GM21381 (cell line): Measurements from ENCODE around the gene VAPA.

ENCODE experiments used
- ATAC-seq: cut with Tn5 transposase; IDR thresholded peaks from one replicate; pipeline ENCODE4 v1.9.1; 2021; ENCODE audit warnings: mild to moderate bottlenecking, moderate library complexity; ENCODE audit not compliant: unreplicated experiment

VAPA gene

DNA sequence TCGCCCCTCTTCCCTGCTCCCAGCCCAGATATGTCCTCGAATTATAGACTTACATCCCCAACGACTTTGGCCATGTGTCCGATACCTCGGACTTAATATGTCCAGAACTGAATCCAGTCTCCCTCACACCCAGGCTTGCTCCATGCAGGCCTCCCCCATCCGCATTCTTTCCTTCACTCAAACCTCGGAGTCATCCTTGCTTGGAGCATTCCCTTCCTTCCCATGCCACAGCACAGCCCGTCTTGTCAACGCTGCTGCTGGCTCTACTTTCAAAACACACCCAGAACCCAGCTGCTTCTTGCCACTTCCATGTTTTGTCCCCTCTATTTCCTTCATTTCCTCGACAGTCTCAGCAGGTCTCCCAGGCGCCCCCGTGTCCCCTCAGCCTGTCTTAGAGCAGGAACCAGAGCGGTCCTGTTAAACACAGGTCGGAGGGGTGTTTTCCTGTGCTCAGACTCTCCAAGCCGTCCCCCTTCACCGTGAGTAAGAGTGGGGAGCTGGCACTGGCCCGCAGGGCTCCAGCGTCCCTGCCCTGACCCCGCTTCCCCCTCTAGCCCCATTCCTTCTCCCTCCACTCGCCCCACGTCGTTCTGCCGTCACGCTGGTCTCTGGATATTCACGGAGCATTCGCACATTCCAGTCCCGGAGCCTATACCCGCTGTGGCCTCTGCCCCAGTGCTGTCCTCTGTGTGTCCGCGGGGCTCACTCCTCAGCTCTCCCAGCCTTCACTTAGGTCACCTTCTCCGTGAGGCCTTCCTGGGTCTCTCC, 54.4 kb downstream of the VAPA start:
- no peak for ATAC-seq

DNA sequence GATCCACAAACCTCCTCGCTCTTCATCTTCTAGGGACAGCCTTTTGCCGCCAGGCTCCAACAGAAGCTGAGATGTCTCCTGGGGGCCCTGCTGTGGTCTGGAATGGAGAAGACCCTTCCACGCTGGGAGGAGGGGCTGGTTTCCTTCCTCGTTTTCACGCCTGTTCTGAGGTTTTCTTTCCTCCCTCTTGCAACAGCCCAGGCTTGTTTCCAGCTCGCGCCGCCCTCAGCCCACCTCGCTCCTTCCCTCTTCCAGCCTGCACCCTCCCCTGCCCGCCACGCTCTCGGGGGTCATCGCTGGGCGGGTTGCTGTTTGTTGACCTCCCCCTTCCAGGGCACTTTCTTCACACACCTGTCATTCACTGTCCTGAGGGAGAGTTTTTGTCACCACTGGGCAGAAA, 55.4 kb downstream of the VAPA start:
- ATAC-seq = no peak

DNA sequence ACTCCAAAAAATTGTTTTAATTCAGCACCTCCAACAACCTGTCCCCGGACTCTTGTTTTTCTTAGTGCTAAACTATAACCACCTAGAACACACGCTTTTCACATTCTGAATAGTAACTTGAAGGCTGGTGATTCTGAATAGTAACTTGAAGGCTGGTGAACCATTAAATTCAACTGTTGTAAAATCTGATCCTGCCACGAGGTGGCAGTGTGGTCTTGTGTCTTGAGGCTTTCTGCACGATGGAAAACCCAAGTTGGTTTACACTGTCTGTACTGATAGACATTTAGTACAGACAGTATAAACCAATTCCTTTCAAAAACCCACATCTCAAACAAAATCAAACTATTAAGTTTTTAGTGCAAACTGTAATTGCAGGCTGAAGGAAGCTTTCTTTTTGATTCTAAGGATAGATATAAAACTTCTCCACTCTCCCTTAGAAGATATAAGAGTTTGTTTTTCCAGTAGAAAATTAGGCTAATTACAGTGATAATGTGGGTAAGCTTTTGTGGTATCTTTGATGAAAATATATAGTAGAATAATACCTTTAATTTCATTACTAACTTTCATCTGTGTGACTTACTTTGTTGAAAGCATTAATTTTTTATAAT, 57.6 kb downstream of the VAPA start:
- ATAC-seq = no peak

DNA sequence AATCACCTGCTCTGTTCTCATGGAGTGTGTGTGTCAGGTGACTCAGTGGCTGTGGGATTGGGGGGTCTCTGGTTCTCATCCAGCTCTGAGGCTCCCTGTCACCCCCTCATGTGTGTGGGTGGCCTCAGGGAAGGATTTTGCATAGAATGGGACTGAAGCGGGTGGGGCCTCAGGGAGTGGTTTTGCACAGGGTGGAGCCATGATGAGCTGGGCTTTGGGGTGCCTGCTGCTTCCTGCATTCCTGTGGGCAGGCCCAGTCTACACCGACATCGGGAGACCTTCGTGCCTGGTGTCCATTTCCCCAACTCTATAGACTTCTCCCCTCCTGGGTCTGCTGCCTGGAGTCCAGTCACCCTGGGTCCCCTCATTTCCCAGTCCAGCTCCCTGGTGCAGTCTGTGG, 59.7 kb downstream of the VAPA start:
- ATAC-seq = no peak

DNA sequence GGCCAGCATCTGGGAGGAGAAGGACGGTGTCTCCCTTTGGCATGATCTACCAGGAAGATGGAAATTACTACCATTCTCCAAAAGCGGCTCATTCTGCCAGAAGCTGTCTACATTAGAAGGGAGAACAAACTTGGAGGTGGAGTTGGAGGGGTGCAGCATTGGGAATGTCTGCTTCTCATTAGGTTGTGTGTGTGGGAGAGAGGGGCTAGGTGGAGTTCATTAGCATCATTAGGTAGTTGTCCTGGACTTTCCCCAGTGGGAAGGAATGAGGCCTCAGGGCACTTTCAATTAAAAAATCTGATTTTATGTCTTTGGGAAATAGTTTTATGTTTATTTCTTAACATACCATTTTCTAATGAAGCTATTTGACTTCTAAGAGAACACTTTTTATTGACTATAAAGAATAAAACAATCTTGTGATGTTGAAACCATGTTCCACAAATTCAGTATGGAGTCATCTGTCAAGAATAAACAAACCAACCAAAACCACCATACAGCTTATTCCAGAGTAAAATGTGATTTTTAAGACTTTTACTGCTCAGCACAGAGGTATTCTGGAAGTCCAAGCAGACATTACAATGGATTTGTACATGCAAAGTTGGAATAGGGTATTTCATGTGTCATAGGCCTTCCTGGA, 60.6 kb downstream of the VAPA start:
- no peak for ATAC-seq

DNA sequence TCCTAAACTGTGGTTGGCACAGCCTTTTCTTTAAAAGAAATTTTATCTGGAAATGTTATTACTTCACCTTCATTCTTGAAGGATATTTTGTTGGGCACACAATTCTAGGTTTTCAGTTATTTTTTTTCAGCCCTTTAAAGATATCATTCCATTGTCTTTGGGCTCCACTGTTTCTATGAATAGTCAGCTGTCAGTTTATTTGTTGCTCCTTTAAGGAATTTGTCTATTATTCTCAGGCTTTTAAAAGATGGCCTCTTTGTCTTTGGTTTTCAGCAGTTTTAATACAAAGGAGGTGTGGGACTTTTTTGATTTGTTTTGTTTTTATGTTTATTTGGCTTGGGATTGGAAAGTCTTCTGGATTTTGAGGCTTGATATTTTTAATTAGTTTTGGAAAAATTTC, 61.8 kb downstream of the VAPA start:
- ATAC-seq = no peak

DNA sequence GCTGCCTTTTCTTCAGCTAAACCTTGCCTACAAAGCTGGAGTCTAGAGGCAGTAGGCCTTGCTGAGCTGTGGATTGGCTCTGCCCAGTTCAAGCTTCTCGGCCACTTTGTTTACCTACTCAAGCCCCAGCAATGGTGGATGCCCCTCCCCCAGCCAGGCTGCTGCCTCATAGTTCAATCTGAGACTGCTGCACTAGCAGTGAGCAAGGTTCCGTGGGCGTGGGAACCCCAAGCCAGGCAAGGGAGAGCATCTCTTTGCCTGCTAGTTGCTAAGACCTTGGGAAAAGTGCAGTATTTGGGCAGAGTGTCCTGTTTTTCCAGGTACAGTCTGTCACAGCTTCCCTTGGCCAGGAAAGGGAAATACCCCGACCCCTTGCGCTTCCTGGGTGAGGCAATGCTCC, 68.9 kb downstream of the VAPA start:
- no peak for ATAC-seq

DNA sequence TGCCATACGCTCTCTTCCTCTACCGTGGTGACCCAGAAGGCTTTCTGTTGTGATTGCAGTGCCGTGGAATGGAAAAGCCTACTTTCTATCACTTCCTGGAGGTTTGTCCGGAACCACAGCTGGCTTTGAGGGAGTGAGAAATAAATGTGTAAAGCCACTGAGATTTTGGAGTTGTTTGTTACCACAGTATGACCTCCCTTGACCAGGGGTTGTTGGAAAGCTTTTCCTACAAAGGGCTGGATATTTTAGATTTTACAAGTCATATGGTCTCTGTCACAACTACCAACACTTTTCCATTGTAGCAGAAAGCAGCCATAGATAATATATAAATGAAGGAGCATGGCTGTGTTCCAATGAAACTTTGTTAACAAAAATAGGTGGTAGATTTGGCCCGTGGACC, 70.3 kb downstream of the VAPA start:
- ATAC-seq = no peak

DNA sequence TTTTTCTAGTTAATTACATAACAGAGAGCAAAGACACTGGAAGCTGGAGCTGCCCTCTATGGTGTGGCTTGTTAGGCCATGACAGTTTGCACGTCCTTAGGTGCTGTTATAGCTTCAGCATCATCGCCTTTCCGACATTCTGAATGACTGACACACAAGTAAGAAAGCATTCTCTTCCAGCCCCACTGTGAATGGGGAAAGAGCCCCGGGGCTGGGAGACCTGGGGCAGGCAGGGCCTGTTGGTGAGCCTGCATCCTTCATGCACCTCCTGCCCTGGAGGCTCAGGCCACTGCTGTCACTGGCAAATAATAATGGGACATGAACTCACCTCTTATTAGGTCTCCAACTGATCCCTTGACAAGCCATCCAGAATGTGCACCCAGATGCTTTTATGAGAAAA, 71.8 kb downstream of the VAPA start:
- no peak for ATAC-seq

DNA sequence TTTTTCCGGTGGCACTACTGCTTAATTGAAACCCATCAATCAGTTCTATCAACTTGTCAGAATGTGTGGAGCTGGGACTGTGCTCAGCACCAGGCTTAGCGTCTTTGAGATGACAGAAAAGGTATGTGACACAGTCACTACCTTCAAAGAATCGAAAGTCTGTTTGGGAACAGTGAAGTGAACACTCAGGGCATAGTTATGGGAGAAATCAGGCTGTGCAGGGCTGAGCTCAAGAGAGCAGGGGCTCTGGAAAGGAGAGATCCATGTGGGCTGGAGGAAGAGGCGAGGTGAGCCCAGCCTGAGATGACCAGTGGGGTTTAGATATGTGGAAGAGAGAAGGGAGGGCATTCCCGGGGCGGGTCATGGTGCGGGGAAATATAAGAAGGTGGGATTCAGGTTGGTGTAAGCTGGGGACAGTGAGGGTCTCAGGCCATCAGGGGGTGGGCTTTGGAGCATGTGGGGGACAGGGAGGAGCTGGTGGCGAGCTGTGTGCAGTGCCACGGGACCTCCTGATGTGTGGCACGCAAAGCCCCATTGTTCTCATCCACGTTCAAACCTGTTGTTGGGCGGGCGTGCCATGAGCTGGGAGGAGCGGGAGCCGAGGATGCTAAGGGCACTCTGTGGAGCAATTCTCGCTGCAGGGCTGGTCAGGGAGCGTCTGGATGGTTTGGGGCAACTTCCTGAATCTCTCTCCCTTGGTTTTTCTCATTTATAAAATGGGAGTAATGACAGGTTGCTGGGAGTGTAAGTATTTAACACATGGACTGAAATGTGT, 72.5 kb downstream of the VAPA start:
- no peak for ATAC-seq

DNA sequence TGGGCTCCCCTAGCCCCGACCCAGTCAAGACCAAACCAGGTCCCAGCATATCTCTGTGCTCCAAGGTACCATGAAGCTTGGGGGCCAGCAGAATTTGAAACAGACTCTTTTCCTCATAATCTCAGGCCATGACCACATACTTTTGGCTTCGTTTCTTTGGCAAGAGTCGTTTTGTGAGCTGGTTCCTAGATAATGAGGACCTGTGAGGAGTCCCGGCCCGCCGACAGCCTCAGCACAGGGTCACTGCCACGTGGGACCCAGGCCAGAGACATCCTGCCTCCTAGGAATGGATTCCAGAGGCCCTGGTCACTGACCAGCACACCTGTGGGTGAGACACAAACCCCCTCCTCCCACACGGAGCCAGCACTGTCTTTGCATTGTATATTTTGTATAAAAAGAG, 73.5 kb downstream of the VAPA start:
- ATAC-seq = no peak

DNA sequence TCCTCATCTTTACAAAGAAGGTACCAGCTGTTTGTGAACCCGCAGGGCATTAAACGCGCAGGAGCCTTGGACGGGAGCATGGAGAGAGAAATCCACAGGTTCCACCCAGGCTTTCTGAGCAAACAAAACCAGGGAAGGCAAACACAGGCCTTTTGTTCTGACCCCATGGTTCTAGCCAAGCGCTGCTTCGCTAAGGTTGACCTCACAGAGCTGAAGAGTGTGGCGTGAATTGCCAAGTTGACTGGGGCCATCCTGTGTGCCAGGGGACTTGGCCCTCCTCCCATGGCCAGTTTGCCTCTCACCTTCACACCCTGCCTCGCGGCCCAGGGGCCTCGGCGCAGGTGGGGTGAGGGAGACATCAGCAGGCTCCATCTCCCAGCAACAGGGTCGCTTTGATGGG, 74.1 kb downstream of the VAPA start:
- no peak for ATAC-seq

DNA sequence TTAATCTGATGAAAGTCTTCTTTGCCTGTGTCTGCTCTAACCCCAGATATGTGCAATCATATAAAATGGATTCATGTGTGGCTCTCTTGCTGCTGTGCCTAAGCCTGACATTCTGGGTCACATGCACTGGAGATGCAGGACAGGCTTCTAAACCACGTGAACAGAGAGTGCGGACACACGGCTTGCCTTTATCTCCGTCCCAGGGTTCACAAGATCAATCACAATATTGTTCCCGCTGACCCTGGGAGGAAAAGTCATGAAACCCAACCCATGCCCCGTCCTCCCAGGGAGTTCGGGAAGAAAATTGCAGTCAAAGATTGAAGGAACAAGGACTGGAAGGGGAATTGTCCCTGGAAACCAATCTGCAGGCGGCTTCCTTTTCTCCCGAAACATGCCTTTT, 74.8 kb downstream of the VAPA start:
- no peak for ATAC-seq

DNA sequence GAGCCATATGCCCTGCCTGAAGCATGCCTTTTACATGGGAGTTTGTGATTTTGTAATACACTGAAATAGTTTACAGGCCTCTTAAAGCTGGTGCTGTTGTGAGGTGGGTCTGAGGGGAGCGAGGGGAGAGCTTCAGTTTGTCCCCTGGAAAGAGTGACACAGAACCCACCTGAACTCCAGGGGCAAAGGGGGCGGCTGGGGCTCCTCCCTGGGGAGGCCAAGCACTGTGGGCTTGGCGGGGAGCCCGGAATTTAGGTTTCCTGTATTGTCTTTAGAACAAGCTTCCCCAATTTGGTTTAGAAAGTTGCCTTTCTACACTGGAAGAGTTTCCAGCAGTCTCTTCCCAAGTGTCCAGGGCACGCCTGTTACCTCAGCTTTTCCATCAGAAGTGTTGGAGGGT, 75.7 kb downstream of the VAPA start:
- no peak for ATAC-seq

DNA sequence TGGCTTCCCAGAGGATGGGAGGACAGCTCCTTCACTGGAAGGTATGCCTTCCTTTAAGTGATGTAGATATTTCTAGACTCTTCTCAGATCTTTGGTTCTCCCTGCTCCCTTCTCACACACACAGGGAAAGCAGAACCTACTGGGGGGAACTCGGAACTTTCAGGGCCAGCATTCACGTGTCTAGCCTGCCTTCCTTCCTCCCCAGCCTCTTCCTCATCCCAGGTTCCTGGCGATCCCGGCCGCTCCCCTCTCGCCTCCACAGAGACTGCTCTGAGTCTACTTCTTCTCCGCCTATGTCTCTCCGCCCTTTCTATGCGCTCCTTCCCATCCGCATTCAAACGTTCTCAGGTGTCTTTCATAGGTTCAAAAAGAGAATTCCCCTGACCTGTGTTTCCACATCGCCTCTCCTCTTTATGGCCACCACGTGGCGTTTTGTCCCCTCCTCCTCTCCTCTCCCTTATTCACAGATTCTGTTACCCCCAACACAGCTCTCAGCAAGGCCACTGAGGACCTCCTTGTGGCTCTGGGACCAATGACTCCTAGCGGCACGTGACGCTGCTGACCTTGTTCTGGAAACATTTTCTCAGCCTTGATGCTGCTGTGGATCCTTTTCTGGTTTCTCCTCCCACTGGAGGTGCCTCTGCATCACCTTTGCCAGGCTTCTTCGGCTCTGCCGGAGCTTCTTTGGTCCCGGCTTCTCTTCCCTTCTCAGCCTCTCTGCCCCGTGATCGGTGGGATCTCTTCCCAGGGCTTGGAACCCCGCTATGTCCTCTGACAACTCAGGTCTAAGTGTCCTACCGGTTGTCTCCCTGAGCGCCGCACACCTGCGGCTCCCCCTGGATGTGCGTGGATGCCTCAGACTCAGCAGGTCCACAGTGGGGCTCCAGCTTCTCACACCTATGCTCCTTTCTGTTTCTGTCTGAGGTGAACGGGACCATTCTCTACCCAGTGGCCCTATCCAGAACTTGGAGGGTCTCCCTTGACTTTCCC, 77.5 kb downstream of the VAPA start:
- ATAC-seq = no peak

DNA sequence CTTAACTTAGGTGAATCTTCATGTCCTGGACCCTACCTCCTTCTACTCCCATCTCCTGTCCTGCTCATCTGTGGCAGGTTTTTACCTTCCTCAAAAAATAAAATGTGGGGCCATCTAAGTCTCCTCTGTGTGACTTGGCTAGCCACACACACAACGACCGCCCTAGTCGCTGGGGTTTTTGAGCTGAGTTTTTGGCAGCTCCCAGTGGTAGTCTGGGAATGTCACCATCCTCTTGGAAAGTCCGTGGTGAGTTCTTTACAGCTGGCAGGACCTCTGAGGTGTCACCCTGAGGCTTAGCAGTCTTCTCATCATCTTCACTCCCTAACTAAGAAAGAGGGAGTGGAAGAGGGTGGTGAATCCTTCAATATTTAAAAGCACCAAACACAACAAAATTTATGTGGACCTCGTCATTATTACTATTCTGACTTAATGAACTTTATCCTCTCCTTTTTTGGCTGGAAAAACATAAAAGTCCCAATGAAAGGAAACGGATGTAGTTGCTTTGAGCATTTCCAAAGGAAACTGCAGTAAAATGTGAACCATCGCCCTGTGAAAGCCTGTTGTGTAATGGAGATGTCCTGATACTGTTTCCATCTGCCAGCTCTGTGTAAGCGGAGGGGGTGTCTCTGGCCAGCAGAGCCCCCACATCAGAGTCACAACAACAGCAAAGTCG, 78.6 kb downstream of the VAPA start:
- ATAC-seq = no peak

DNA sequence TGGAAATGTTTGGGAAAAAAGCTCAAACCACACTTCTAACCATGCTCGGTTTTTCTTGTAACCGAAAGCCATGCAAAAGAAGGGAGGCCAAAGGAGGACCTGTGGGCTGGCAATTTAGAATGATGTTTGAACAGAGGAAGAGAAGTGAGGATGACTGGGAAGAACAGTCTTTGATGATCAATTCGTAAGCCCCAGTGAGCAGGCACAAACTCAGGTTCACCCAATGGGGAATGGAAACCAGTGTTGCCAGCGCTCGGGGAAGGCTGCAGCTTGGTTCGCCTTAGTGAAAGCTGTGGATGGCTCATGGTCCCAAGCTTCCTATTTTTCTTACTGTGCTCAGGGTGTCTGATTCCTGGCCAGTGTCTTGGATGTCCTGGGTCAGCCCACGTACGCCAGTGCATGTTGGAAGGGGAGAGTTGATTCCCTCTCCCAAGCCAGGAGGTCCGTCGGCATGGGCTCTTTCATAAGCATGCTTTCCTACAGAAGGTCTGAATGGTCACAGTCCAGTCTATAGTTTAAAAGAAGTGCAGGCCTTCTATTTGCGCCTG, 79.2 kb downstream of the VAPA start:
- ATAC-seq = no peak

DNA sequence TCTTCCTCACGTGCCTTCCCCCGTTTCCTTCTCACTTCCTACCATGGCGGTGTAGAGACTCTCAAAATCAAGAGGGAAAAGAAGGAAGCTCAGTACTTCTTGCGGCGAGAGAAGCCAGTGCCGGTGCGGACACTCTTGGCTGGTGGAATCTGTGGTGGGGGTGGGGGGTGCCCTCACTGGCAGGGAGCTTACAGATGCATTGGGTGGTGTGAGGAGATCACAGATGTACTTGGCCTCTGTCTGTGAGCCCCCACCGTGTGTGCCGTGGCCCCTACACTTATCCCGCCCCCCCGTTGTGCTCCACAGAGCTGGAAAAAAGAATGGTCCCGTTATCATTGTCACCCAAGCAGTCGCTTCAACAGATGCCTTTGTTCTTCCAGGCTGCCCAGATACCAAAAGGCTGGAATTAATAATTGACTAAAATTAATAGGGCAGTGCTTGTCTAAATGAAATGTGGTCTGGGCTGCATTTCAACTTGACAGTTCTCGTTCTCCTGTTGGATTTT, 79.8 kb downstream of the VAPA start:
- ATAC-seq = no peak

DNA sequence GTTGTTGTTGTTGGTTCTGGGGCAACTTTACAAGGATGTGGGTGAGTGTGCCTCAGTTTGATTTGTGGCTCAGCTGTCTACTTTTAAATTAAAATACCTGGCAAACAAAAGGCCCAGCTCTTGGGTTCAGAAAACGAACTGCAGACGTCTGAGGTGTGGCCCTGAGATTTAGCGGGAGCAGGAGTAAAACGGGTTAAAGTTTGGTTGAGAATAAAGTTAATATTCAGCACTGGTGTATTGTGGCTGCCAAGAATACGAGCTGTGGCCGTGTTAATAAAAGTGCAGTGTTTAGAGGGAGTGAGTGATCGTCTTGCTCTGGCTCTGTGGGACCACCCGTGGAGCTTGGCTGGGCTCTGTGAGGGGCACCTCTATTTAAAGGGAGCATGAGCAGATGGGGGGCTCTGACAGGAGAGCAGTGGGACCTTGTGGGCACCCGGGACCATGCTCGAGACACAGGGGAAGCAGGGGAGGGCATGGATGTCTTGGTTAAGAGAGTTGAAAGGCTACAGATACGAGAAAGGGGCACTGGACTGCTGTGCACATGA, 80.3 kb downstream of the VAPA start:
- no peak for ATAC-seq
